NCI-H187 treated with DMSO at 0.1 percent for 48 hours (cell line): ENCODE measurements around the gene OSGIN1.

Source experiments
- DNase-seq: peaks from one replicate; lab custom pipeline; 2025; lab: John Stamatoyannopoulos, UW

Gene OSGIN1

GRCh38 chr16:84003038-84003437 lies 50.0 kb downstream of the OSGIN1 start:
- no peak for DNase-seq

- no peak for DNase-seq
These were observed 51.4 kb downstream of the OSGIN1 start for GRCh38 chr16:84004442-84004841.

- DNase-seq: no peak
These were observed 52.4 kb downstream of the OSGIN1 start for GRCh38 chr16:84005391-84005790.

- no peak for DNase-seq
These were observed 54.5 kb downstream of the OSGIN1 start for GRCh38 chr16:84007520-84007919.

GRCh38 chr16:84007965-84008364 lies 54.9 kb downstream of the OSGIN1 start:
- DNase-seq: no peak

- DNase-seq: no peak
These were observed 56.2 kb downstream of the OSGIN1 start for GRCh38 chr16:84009282-84009681.

- peak; percentile 88 for DNase-seq
These were observed 60.9 kb downstream of the OSGIN1 start for GRCh38 chr16:84013787-84014569.

- no peak for DNase-seq
These were observed 61.7 kb downstream of the OSGIN1 start for GRCh38 chr16:84014570-84015327.

GRCh38 chr16:84015399-84015798 lies 62.4 kb downstream of the OSGIN1 start:
- no peak for DNase-seq
